HG02759 (cell line): Measurements from ENCODE around the gene SF3B3.

Experiments used
- ATAC-seq: cut with Tn5 transposase; IDR thresholded peaks from one replicate; pipeline ENCODE4 v1.9.1; 2021; ENCODE audit warnings: mild to moderate bottlenecking, moderate library complexity; ENCODE audit not compliant: unreplicated experiment

SF3B3 gene

GRCh38 chr16:70561623-70562022 is 38.0 kb downstream of the SF3B3 start:
- ATAC-seq: no peak

GRCh38 chr16:70563636-70564035 is 40.0 kb downstream of the SF3B3 start:
- no peak for ATAC-seq

- no peak for ATAC-seq
These were observed 41.4 kb downstream of the SF3B3 start for GRCh38 chr16:70565053-70565452.

DNA sequence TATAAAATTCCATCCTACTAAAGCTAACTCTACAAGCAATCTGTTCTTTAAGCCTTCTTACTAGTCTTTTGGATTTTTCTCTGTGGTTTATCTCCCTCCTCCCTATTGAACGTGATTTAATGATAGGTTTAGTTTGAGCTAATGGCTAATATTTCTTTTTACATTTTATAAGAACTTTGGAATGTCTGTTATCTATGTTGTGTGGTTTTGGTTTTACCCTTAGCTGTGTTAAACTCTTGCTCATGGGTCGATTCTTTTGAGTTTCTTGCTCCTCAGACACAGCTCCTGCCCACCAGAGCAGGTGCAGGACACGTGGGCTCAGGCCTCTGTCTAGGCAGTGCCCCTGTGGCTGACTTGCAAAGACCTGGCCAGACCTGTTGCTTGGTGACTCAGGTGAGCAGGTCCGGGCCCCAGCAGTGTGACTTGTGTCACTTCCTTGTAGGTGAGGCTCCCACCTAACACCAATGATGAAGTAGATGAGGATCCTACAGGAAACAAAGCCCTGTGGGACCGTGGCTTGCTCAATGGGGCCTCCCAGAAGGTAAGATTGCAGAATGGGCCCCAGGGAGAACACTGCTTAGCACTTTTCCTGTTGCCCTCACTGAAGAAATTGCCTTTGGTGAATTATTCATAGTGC is 45.1 kb downstream of the SF3B3 start:
- no peak for ATAC-seq

DNA sequence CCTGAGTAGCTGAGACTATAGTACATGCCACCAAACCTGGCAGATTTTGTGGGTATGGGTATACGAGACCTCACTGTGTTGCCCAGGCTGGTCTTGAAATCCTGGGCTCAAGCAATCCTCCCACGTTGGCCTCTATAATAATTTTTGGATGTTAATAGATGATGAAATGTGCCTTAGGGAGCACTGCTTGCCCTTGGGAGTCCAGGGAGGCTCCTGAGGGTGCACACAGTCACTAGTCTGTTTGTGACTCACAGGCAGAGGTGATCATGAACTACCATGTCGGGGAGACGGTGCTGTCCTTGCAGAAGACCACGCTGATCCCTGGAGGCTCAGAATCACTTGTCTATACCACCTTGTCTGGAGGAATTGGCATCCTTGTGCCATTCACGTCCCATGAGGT is 46.1 kb downstream of the SF3B3 start:
- no peak for ATAC-seq

DNA sequence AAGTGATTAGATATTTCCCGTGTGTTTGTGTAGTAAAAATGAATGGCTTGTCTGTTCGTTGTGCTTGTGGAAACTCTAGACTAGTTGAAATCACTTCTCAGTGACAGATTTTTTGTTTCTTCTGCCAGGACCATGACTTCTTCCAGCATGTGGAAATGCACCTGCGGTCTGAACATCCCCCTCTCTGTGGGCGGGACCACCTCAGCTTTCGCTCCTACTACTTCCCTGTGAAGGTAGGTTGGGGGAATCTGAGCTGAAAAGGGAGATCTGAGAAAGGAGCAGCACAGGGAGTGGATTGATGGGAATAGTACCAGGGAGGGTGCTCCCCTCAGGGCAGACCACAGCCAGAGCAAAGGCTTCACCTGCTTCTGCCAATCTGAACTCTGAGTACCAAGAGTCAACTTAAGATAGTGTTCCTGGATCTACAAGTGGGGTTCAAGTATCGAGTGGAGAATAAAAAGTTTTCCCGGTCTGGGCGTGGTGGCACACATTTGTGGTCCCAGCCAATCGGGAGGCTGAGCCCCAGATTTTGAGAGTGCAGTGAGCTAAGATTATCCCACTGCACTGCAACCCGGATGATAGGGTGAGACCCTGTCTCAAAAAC is 47.5 kb downstream of the SF3B3 start:
- ATAC-seq: no peak

- no peak for ATAC-seq
These were observed 48.0 kb downstream of the SF3B3 start for GRCh38 chr16:70571623-70572022.

DNA sequence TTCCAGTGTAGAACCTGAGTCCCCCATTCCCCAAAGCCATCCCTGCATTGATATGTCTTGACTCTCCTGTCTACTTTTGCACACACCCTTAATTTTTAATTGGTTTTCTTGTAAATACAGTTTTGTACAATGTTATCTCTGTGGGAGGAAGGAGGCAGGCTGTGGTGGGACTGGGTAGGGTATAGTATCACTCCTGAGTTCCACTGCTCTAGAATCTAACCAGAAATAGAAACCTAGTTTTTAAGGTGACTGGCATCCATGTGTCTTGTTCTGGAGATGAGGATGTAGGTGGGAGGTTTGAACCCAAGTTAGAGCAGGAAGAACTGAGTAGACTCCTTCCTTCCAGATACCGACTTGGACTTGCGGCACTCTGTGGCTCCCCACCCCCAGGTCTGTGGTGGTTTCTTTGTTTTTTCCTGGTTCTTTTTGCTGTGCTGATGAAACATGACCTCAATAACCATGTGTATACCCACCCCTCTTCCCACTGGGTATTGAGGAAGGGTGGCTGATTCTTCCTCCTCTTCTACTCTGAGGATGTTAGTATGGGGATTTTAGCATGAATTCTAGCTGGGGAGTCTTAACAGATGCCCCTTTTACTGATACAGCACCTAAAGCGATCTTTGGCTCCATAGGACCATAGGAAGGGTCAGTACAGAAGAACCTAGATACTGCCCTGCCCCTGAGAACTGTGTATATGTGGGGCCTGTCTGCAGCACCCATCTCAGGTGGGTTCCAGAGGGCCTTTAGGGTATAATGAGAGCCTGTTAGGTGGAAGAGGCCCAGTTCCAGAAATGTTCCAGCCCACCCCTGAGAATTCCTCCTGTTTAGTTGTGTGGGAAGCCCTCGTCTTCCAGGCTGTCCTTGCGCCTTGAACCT is 48.7 kb downstream of the SF3B3 start:
- no peak for ATAC-seq

DNA sequence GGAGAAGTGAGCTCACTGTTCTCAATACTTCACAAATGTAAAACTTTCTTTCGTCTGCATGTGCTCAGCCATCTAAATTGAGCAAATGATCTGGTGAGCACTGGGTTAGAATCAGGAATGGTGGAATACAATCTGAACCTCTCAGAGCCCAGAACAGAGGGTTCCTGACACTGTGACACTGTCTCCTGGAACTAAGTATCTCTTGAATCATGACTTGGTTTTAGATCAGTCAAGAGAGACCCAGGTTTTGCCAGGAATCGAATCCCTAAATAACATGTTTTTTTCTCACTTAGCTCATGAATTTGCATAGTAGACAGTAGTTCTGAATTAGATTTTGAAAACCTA is 49.3 kb downstream of the SF3B3 start:
- no peak for ATAC-seq

DNA sequence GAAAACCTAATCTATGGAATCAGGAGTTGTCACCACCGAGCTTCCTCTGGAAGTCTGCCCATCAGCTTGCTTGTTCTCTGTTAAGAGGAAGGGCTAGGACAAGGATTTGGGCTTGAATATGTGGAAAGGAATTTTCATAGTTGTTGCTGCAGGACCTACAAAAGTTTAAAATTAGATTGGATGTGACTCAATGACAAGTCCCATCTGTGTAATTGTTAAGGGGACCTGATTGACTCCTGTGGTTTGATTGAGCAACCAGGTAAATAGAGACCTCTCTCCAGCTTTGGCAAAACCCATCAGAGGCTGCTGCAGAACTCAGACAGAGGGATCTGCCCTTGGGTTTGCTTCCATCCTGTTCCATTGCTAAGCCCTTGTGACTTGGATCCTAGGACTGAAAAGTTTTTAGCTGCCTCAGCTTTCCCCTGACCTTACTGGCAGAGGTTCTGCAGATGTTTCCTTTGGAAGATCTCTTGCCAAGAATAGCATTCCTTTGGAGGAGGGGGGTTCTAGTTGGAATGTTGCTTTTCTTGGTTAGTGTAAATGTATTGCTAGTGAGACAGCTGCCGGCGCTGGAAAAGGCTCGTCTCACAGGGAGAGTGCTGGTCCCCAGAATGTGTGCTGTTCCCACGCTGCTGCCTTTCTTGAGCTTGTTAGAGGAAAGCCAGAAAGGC is 50.0 kb downstream of the SF3B3 start:
- no peak for ATAC-seq

DNA sequence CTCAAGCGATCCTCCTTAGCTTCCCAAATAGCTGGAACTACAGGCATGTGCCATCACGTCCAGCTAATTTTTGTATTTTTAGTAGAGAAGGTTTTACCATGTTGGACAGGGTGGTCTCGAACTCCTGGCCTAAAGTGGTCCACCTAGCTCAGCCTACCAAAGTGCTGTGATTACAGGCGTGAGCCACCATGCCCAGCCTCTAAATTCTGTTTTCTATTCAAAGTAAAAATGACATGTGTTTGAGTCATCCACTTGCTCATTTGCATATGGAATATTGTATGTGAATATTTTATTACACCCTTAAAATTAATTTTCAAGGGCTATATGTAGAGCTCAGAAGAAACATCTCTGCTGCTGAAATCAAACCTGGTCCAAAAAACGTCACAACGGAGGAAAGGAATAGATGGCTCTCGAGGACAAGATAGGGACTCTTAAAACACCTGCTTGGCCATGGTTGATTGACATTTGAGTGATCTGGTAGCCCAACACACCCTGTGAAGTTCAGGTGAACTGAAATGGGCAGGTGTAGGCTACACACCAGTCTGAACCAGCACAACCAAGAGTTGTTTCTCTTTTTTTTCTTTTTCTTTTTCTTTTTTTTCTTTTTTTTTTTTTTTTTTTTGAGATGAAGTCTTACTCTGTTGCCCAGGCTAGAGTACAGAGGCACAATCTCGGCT is 51.1 kb downstream of the SF3B3 start:
- ATAC-seq: no peak

DNA sequence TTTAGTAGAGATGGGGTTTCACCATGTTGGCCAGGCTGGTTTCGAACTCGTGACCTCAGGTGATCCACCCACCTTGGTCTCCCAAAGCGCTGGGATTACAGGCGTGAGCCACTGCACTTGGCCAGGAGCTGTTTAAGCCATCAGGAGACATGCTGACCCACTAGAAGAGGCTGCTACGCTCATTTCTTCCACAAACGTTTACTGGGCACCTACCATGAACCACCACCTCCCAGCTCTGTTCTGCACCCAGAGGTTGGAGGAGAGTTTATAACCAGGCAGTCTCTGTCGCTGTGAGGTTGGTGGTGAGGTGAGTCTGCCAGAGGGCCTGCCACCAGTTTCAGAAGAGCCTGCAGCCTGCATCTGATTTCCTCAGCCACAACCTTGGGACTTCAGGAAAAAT is 51.8 kb downstream of the SF3B3 start:
- ATAC-seq: no peak

GRCh38 chr16:70576431-70577255 is 53.0 kb downstream of the SF3B3 start:
- ATAC-seq: peak; percentile 83

GRCh38 chr16:70577256-70577698 is 53.7 kb downstream of the SF3B3 start:
- ATAC-seq: no peak

DNA sequence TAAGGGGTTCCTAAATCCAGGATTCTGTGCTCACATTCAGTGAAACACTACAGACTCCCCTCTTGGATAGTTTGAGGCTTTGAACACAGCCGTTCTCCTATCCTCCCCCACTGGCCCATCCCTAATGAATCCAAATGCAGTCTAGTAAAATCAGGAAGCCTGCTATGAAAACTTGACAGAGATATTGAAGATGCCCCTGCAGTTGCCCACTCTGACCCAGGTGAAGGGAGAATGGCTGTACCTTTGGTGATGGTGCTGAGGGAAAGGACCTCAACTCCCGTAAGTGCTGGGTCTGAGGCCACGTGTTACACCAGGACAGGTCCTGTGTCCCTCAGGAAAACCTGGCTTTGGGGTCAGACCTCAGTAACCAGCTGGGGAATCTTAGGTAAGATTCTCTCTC is 54.4 kb downstream of the SF3B3 start:
- ATAC-seq: no peak

- ATAC-seq: no peak
These were observed 55.6 kb downstream of the SF3B3 start for GRCh38 chr16:70579248-70579647.

- no peak for ATAC-seq
These were observed 56.3 kb downstream of the SF3B3 start for GRCh38 chr16:70579648-70580630.

GRCh38 chr16:70582280-70582978 is 58.8 kb downstream of the SF3B3 start:
- ATAC-seq: no peak
